DMS 273 (cell line): ENCODE results near the gene CAMK1D.

Source experiments
- DNase-seq: peaks from one replicate; lab custom pipeline; 2025; ENCODE audit not compliant: unreplicated experiment; lab: John Stamatoyannopoulos, UW

The CAMK1D gene

DNA sequence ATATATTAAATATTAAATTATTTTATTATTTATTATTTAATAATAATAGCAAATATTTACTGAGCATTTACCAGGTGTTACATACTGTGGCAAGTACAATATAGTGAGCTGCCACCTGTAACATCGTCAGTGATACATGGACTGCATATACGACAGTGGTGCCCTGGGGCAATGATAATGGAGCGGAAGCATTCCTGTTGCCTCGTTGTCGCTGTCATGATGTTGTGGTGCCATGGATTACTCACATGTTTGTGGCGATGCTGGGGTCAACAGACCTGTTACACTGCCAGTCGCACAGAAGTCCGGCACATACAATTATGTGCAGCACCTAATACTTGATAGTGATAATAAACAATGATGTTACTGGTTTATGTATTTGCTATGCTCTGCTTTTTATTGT lies 20.6 kb downstream of the CAMK1D start:
- DNase-seq, result no peak

DNA sequence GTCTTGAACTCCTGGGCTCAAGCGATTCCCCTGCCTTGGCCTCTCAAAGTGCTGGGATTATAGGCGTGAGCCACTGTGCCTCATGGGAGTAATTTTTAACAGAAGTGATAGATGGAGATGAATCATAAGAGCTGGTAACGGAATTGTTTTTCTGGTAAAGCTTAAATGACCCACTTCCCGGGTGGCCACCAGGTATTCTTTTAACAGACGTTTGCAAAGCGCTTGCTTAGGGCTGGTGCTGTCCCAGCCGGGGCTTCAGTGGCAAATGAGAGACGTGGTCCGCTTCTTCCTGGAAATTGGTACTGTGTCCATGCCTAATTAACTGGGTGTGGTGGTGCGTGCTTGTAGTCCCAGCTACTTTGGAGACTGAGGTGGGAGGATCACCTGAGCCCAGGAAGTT lies 23.5 kb downstream of the CAMK1D start:
- no peak for DNase-seq

DNA sequence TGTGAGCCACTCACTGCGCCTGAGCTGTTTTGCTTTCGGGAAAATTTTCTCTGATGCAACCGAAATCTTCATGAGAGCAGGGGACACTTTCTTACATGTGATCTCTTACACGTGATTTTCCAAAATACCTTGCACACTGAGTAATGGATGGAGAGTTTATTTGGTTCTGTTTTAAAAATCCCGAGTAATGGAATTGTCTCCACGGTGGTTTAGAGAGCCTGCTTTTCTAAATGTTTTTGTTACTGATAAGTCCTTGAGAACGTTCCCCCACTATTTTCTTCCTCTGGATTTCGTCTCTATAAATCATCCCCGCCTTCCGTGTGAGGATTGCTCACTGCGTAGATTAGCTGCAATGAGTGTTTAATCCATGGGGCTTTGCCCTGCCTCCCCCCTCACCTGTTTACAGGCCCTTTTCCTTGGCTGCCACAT lies 25.7 kb downstream of the CAMK1D start:
- DNase-seq, result no peak

DNA sequence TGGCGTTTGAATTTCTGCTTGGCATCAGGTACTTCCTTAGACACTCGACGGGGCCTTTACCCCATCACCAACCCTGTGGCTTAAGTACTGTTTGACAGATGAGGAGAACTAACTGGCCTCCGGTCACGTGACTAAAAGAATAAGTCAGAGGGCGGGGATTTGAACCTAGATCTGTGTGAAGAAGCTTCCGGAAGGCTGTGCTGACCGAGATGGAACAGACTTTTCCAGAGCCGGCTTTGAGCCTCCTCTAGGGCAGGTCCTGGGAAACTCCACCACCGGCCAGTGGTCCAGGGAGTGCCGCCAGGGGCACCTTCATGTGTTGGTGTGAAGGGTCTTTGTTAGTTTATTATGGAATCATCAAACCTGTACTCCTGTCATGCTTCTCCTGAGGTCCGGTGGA lies 26.9 kb downstream of the CAMK1D start:
- no peak for DNase-seq

DNA sequence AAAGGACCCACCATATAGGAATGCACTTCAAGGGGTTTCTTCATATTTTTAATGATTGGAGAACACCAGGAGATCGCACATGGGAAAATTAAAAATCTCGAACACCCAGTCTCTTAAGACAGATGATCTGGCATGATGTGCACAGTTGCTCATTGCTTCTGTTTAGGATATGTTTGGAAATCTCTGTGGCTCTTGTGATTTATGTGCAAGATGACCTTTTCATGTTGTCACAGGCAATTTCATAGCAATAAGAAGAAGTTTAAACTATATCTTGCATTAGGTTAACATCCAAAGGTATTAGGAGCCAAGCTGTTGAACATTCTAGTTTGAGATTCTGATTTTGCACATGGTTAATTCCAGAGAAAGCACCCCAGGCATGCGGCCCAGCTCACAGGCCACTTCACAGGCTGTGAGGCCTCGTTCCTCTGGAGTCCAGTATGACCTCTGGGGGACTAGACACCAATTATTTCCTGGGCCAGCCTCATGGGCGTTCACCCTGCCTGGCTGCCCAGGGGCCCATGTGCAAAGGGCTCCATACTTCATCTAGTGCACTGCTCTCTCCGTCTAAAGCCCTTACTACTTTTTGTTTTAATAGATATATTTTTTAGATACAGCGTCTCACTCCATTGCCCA lies 28.4 kb downstream of the CAMK1D start:
- no peak for DNase-seq

DNA sequence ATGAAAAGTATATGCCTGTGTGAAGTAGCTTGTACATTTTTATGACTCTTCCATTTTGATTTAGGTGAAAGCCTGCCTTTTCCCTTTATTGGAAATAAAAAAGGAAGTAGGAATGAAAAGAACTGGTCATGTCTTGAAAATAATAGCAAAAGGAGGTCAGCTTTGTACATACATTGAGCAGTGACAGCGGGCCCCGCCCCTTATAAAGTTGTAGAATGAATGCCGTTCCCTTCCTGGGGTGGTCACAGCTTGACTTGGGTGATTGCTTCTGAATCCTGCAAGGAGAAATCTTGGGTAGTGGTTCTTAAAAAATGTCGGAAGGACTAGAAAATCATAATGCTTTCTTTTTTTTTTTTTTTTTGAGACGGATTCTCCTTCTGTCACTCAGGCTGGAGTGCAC lies 31.7 kb downstream of the CAMK1D start:
- DNase-seq, result no peak

DNA sequence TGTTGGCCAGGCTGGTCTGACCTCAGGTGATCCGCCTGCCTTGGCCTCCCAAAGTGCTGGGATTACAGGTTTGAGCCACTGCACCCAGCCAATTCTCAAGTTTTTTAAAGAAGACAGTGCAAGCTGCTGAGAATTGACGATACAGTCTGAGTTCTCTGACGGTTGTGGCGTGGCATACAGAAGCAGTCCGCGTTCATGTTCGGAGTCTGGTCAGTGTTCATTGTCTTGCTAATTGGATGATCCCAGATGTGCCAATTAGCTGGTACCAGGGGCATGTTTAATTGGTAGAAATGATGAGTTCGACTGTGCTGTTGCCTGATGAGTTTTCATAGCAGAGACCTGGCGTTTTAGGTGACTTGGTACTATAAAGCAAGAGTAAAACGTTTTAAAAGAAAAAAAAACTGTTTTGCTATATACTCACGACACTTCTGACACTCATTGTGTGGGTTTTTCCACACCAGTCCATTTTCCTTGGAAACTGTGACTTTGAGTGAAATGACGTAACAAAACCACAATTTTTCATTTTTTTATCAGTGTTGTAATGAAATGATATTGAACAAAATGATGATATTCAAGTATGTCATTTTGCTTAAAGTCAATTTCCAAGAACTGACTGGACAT lies 32.3 kb downstream of the CAMK1D start:
- no peak for DNase-seq

DNA sequence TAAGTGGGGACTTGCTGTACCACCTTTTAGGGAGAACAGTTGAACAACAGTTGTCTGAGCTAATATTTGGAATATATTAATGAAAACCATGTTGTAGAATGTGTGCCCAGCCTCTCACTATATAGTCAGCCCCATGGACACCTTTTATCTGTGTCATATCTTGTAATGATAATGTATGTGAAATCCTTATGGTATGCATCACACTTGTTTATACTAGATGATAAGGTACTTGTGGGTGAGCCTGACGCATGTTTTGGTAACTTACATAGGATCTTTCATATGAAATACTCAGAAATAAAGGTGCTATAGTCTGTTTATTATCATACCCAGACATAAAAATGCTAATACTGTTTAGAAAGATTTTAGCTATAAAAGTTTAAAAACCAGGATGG lies 32.8 kb downstream of the CAMK1D start:
- DNase-seq, result no peak

DNA sequence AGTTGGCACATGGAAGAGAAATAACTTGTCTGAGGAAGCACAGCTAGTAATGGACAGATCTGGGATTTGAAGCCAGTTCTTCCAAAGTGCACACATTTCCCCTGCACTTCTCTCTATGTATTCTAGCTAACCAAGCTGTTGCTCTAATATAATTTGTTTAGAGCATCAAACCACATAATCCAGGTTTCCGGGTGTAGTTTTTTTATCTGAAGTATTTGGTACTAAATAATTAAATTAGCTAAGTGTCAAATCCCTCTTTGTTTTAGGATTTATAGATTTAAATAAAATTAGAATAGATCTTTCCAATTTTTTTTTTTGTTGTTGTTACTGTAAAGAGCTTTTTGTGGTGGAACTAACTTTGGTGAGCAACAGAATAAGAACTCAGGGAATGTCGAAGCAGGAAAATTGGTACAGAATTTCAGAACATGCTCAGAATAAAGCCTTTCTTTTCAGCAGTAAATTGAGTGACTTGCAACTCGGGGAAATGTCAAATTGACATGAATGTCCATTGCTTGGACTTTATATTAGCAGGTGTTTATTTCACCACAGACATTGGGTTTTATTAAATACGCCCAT lies 33.7 kb downstream of the CAMK1D start:
- no peak for DNase-seq

DNA sequence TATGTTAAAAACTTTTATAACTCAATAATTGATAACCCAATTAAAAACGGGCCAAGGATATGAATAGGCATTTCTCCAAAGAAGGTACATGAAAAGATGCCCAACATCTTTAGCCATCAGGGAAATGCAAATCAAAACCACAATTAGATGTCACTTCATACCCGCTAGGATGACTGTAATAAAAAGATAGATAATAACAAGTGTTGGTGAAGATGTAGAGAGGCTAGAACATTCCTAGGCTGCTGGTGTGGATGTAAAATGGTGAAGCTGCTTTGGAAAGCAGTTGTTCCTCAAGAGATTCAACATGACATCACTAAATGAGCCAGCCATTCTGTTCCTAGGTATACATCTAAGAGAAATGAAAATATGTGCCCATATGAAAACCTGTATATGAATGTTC lies 35.6 kb downstream of the CAMK1D start:
- DNase-seq, result no peak

DNA sequence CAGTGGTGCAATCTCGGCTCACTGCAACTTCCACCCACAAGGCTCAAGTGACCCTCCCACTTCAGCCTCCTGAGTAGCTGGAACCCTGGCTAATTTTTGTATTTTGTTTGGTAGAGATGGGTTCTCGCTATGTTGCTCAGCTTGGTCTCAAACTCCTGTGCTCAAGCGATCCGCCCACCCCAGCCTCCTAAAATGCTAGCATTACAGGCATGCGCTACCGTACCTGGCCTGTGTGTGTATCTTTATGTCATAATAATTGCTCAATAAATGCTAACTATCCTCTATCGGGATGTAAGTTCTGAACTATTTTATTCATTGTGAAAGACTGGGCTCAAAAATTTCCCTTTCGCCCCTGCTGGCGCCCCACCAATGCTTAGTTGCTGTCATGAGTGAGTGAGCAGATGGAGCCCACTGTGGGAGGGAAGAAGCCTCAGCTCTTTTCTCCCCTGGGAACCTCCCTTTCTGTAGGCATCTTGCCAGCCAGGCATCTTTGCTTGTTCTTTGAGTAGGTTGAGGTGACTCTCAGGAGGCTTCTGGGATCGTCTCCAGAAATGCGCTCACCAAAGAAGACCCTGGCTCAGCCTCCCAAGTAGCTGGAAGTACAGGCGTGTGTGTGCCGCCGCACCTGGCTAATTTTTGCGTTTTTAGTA lies 38.3 kb downstream of the CAMK1D start:
- DNase-seq, result peak; percentile 68

DNA sequence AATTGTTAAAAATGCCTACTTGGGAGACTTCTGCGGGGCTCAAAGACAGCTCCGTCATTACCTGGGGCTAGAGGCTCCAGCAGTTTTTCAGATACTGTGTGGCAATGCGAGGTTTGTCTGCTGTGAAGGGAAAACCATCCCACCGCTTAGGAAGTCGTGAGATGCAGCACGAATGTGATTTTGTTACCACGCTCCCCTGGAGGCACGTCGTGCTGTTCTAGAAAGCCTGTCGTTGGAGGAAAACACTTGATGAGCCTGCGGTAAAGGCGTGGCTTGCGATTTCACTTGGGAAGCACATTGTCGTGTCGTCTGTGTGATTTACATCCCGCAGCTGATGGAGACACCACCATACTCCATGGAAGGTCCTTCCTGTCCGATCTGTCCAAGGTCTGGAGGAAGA lies 39.3 kb downstream of the CAMK1D start:
- no peak for DNase-seq

DNA sequence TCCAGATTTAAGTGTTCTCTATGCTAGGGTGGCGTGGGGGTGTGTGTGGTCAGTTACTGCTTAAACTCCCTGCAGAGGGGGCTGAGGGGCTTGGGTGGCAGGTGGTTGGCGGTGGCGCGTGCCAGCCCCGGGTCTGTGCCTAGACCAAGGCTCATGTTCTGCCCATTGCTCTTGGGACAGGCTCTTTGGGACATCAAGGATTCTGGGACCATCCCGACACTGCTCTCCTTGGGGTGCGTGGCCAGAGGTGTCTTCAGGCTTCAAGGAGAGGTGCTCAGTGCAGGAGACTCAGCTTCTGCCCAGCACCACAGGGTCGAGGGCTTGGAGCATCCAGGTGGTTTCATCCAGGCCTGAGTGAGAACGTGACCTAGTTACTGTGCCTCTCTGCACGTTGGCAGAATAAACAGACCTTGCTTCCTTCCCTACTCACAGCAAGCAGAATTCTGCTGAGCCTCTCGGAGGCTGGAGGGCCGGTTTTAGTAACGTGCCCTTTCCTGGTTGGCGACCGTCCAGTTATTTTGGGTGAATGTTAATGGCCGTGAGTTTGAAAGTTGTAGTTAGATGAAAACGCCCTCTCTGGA lies 39.9 kb downstream of the CAMK1D start:
- DNase-seq, result no peak

DNA sequence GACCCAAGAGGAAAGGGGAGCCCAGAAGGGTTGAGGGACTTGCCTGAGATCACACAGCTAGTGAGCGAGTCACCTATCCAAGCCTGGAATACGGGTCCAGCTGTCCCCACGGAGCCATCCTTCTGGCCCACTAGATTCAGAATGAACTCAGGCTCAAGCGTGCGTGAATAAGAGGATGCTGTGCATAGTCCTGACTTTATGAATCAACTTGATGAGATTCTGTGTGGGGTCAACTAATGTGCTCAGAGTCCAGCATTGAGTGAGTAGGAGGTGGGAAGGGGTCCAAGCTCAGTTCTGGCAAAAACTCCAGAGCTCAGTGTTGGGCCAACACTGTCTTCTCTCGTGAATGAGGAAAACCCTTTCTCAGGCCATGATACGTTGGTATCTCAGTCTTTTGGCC lies 41.4 kb downstream of the CAMK1D start:
- DNase-seq, result no peak

DNA sequence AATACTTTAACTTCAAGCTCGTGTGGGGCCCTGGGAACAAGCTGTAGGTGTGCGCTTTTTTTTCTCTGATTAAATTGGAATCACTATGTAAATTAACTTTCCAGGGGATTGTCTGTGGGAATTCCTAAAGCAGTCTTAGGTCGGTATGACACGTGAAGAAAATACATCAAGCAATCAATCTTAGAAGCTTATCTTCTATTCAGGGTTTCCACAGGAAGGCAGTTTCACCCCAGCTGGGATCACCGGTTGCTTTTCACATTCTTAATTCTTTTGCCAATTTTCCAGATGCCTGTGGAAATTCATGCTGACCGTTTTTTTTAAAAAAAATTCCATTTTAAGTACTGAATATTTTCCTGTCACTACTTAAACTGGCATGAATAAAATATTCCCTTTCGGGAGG lies 41.9 kb downstream of the CAMK1D start:
- DNase-seq, result no peak

DNA sequence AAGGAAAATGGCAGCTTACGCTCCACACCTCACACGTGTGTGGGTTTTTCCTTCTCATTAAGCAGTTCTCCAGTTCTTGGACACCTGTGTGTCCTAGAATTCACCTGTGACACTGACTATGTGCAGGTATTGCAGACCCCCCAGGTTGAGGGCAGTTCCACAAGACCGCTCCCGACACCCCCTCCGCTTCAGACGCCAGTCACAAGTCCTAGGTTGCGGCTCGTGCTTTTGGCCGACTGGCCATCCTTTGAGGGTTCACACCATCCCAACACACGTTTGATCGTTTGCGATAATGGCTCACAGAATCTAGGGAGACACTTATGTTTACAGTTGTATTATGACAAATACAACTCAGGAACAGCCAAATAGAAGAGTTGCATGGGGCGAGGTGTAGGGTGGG lies 44.5 kb downstream of the CAMK1D start:
- no peak for DNase-seq

DNA sequence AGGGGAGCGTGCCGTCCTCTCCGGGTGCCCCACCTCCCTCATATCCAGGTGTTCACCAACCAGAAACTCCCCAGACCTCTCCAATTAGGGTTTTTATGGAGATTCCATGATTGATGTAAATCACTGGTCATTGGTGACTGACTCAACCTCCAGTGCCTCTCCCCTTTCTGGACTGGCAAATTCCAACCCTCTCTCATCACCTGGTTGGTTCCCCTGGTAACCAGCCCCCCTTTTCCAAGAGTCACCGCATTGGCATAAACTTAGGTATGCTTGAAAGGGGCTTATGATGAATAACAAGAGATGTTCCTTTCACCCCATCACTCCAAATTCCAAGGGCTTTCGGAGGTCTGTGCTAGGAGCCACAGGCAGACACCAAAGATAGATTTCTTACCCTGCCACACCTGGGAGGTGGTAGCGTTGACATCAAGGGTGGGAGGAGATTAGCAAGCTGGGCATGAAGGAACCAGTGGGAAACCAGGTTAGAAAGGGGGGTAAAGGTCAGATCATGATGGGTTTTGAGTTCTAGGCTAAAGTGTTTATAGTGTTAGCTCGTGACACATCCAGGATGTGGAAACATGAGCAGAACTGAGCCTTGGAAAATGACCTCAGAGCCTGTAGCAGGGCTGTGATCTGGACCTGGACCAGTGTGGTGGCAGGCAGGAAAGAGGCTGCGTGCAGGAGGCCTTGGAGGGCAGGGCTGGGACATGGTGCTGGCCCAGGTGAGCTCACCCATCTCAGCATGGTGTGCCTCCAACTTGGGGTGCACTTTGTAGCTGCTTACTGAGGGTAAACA lies 45.1 kb downstream of the CAMK1D start:
- DNase-seq, result no peak

DNA sequence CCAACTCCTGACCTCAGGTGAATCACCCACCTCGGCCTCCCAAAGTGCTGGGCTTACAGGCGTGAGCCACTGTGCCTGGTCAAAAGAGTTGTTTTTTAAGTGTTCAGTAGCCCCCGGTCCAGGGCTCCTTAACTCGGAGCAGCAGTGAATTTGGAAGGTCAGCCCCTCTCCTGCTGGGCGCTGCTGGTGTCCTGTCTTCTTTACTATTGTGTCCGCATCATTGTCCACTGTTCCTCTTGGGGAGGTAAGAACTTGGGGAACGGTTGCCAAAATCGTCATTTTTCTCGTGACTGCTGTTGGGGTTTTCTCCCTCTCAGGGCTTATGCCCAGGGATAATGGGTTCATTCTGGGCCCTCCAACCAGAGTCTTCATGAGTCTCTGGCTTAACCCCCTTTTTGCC lies 46.7 kb downstream of the CAMK1D start:
- no peak for DNase-seq

DNA sequence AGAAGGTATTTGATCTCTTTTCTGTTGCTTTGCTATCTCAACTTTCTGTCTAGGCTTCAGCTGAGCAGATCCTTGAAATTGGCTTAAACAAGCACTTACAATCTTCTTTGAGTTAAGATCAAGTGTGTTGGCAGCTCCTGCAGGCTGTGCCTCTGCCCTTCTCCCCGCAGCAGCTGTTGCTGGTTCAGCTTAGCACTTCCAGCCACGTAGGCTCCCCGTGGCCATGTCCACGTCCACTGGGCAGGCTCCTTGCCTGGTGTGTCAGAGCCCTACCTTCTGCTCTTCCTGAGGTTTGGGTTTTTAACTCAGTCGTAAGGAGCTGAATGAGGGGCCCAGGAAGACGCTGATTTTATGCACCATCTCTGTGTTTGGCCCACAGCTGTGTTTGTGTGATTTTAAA lies 47.2 kb downstream of the CAMK1D start:
- no peak for DNase-seq

DNA sequence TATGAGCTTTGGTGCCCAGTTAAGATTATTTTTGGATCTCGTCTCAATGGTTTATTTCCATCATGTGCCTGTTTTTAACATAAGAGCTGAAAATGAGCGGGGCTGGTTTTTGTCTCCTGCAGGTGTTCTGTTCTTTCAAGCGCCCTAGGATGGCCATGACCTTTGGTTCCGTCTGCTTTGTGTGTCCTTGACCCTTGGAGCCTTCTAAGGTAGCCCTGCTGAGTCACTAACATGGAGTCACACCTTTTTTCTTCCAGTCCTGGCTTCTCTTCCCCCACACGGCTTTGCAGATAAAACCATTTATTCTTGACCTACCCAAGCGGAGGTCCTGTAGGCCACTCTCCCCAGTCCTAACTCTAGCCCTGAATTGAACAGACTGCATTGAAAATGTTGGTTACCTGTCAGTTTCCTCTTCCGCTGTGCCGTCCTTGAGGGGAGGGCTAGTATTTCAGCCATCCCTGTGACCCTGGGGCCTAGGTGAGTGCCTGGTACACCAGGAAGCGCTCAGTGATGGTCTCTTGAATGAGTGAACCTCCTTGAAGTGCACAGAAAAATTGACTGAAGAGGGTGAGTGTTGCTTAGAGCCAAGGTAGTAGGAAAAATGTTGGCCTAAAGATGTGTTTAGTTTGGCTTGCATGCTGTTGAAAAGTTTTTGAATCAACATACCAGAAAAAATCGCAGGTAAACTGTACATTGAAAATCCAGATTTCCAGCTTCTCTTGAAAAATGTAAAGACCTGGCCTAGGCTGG lies 48.0 kb downstream of the CAMK1D start:
- no peak for DNase-seq

DNA sequence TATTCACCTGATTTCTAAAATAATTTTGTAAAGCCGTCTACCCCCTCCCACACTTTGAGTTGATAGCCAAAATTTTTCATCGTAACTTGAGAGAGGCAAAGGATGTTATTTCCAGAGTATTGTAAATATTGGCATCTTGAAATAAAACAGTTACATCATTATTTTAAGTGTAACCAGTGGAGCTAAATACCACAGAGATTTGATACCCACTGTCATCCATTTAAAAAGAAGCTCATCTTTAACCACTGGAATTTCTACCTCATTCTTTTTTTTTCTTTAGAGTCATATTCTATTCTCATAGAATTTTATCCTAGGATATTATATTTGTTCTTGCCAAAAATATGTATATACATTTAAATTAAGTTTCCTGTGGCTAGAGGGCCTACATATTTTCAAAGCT lies 48.6 kb downstream of the CAMK1D start:
- no peak for DNase-seq
